DMS53 (cell line): ENCODE measurements around the gene TBC1D8.
"Not testable (repeated sequence)": the region's sequence is repeated elsewhere in the genome, so short reads cannot be mapped to it uniquely, and the experiment has no call there.

Experiments
- DNase-seq: peaks from one replicate; lab custom pipeline; 2025; lab: John Stamatoyannopoulos, UW

Gene TBC1D8

DNA sequence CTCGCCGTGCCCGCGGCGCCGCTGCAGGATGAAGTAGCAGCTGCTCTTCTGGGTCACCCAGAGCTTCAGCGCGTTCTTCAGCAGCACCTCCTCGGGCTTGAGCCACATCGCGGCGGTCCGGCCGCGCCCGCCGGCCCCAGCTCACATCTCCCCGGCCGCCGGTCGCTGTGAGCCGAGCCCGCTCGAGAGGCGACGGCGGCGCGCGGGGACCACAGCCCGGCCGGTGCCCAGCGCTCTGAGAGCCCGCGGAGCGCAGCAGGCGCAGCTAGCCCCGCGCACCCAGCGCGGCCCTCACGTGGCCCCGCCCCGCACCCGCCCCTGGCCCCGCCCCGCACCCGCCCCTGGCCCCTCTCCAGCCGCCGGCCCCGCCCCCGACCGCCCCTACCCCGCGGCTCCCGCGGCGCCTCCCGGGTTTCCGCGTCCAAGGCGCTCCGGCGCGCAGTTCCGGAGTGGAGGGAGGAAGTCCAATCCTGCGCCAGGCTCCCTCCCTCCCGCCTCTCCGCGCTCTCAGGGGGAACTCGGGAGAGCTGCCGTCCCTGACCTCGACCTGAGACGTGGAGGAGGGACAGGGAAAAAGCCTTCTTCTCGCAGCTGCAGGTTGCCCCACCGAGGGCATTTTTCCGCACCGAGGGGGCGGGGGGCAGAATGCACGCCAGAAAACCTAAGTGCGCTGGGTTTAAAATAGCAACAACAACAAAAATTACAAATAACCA is at the start of gene TBC1D8:
Gene TBC1D8, minus strand, starts transcription at position 237 of the 713 bp plus-strand sequence. Its CDS starts 129 bp downstream, at position 108.
- peak; percentile 98 for DNase-seq

DNA sequence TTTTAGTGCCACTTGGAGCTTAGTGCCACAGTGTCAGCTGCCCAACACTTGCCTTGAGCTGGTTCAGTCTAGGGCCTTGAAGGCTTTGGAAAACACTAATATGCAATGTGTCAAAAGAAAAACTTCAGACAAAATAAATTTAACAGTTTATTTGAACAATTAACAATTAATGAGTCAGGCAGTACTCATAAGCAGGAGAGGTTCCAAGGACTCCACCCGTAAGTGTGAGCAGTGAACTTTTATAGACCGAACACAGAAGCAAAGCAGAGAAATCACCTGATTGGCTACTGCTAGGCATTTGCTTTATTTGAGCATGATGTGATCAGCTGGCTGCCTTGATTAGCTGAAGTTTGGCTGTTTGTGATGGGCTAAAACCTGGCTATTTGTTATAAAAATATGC is 49.5 kb upstream of the TBC1D8 start:
- no peak for DNase-seq

DNA sequence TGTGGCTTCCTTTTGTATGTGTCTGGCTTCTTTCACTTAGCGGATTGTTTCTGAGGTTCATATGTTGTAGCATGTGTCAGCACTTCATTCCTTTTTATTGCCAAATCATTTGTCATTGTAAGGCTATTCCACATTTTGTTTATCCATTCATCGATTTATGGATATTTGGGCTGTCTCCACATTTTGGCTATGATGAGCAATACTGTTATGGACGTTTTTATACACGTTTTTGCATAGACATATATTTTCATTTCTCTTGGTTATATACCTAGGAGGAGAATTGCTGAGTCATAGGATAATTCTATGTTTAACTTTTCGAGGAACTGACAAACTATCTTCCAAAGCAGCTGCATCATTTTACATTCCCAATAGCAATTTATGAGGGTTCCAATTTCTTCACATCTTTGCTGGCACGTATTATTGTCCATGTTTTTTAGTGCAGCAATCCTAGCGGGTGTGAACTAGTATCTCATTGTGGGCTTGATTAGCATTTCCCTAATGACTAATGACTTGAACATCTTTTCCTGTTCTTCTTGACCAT is 48.1 kb upstream of the TBC1D8 start:
- no peak for DNase-seq

DNA sequence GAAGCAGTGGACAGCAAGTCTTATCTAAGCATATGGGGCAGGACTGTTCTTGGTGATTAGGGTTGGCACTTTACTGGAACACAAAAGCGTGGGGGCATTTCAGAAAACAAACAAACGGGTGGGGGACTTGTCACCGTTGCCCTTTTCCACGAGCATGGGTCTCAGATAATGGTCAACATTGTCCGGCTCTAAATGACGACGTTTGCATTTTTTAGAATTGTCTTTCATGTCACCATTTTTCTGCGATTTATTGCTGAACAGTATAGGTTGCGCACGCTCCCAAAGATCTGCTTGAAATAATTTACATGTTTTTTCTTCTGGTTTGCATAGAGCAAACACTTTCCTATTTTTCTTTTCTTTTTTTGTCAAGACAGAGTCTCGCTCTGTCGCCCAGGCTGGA is 46.6 kb upstream of the TBC1D8 start:
- no peak for DNase-seq

DNA sequence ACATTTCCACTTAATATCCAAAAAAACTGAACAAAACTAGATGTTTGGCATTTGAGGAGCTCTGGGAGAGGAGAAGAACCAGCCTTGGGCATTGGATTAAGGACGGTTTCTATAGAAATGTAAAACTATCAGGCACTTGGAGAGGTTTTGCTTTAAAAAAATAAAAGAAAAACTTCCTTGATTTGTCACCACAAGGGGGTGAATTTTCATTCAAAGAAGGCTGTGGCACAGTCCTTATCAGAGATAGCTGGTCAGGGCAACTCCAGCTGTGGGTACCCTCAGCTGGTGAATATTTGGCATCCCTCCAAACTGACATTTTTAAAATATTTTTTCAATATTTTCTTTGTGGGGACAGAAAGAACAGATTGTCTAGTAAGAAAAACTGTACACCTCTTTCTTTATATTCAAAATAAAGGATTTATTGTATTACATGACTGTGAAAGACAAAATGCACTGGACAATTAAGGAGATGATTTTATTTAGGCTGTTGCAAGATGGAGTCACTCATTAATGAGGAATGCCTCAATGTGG is 46.1 kb upstream of the TBC1D8 start:
- peak; percentile 52 for DNase-seq

DNA sequence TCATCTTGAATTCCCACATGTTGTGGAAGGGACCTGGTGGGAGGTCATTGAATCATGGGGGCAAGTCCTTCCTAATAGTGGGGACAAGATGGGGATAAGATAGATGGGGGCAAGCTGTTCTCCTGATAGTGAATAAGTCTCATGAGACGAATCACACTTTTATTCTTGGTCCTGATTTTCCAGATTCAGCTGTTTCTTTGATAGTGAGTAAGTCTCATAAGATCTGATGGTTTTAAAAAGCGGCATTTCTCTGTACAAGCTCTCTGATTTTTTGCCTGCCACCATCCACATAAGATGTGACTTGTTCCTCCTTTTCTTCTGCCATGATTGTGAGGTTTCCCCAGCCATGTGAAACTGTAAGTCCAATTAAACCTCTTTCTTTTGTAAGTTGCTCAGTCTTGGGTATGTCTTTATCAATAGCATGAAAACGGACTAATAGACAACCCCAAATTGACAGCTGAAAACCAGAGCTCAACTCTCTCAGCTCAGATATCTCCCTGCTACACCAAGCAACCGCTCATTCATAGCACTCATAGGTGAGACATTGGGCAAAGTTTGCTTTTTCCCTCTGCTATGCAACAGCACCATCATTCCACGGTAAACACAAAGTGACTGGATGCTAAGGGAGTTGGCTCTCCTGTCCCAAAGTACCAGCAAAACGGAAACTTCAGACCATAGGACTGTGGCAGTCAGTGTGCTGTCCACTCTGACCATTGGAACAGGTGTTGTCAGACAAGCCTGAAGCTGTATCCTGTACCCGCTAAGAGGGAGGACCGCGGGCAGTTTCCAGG is 44.9 kb upstream of the TBC1D8 start:
- peak; percentile 18 for DNase-seq

DNA sequence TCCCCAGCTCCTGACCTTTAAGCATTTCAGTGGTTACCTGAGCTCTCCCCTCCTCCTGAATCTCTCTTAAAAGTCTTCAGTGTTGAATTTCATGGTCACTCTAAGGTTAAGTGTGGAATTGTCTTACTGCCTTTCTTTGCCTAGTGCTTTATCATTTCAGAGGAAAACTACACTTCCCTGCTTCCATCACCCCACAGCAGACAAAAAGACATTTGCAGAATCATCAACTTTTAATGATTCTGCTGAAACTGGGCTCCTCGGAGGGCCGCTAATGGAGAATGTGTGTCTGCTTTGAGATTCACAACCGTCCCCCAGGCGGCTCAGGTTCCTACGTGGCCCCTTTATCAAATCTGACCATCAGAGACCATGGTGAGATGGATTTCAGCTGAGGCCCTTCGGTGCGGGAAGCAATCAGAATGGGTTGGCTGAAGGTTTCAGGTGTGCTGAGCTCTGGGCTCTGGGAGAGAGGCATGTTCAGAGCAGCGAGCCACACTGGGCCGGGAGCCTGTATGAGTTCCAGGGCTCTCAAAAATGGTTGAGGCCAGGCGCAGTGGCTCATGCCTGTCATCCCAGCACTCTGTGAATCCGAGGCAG is 41.9 kb upstream of the TBC1D8 start:
- DNase-seq, result no peak

DNA sequence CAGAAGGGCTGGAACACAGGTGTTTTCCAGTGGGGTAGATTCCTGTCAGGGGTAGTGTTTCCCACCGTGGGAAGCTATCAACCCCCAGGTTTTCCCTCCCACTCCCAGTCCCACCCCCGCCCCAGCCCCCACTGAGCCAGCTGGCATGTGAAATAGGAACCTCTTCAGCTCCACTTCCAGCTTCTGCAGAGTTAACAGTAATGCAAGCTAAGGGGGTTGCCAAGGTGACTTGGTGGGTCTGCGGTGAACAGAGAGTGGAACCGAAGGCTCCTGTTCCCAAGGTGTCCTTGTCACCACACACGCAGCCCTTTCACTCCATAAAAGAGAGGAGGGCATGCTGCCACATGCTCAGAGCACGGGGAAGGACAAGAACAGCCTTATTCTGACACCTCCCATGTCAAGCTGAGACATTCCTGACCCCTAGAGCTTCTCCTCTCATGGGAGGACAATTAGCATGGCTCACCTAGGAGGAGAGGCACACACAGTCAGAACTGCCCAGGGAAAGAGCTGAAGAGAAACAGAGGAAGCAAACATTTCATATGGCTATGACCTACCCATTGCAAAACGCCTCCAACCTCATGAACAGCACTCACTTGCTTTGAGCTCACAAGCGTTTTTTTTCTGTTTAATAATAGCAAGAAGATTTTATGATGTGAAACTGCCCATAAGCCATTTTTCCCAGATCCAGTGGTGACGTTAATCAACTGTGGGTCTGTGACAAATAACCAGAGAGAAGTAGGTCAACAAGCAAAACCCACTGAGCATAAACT is 39.8 kb upstream of the TBC1D8 start:
- no peak for DNase-seq

DNA sequence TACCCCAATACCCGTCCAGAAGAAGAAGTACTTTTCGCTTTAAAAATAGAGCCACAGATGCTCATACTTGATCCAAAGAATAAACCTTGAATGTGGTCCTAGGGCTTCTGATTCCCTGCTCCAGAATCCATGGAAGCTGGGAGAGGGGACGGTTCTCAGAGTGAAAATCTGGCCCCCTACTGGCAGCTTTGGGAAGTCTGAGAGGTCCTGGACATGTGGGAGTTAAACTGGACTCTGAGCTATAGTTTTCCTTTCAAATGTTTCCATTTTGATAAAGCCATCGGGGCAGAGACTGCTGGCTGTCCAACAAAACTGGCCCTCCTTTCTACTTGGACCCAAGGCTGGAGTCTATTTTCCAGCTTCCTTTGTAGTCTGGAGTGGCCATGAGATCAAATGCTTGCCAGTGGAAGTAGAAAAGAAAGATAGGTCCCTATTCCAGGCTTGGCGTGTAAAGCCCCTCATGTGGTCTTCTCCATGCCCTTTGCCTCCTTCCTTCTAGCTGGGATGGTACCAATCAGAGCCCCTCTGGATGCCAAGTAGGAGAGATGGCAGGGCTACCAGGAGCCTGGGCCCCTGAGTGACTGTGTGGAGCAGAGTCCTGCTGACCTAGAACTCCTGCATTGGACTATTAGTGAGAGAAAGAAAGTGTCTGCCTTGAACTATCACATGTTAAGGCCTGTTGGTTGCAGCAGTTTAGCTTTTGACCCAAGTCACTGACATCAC is 37.7 kb upstream of the TBC1D8 start:
- peak; percentile 77 for DNase-seq

DNA sequence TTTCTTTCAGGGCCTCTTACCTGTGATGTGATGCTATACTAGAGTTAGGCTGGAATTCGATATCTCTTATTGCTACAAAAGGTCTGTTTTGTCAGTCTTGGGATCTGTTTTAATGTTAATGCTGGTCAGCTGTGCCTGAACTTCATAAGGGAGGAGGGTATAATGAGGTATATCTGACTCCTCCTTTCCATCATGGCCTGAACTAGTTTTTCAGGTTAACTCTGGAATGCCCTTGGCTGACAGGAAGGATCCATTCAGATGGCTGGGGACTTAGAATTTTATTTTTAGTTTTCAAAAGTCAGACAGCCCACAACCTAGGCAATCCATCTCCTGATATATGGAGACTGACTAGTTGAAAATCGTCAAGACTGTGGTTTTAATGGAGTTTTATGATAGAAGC is 35.9 kb upstream of the TBC1D8 start:
- DNase-seq, result peak; percentile 20

DNA sequence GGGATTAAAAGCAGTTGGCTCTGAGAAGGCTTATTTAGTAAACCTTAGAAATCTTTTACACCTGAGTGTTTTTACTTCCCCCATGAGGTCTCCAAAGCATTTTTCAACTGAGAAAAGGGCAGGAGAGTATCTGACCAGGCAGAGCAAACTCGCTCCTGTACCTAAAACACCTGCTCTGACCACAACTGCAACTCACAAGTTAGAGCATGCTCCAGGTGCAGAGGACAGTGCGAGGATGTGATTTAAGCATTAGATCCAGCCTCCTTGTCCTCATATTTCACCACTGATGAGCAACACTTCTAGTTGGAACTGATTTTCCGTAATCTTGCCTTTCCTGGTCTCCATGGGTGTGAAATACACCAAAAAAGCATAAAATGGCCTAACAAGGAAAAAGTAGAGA is 34.5 kb upstream of the TBC1D8 start:
- DNase-seq, result no peak

DNA sequence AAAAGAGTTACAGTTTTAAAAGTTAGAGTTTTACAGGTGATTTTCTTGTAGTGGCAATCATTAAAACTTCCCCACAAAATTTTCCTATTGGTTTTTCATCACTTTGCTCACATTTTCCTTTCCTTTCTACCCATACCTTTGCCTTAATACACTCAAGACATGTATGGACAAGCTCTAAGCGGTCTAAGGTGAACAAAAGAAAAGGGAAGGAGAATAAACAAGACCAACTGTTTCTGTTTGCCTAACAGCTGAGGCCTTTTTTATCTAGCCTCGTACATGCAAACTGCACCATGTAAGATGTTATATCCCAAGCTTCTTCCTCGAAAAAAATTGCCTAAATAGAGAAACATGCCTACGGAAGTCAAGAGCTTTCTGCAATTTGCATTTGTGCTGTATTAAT is 33.9 kb upstream of the TBC1D8 start:
- DNase-seq, result peak; percentile 30

DNA sequence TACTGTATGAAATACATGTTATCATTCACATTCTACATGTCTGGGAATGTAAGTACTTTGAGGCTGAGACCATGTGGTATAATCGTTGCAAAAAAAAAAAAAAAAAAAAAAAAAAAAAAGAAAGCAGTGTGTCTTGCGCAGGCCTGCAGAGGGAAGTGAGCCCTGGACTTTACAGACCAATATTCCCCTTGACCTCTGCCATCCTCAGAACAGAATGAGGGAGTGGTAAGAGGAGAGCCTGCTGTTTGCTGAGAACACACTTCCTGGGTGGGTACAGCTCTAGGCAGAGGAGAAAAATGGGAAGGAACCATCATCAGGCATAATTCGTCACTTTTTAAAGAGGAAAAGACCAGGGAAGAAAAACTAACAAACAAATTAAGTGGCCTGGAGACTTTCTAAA is 28.8 kb upstream of the TBC1D8 start:
- DNase-seq, result no peak

DNA sequence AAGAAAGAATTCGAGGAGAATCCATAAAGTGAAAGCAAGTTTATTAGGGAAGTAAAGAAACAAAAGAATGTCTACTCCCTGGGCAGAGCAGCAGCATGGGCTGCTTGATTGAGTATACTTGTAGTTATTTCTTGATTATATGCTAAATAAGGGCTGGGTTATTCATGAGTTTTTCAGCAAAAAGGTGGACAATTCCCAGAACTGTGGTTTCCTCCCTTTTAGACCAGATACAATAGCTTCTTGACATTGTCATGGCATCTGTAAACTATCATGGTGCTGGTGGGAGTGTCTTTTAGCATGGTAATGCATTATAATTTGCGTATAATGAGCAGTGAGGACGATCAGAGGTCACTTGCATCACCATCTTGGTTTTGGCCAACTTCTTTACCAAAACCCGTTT is 25.6 kb upstream of the TBC1D8 start:
- DNase-seq, result no peak

DNA sequence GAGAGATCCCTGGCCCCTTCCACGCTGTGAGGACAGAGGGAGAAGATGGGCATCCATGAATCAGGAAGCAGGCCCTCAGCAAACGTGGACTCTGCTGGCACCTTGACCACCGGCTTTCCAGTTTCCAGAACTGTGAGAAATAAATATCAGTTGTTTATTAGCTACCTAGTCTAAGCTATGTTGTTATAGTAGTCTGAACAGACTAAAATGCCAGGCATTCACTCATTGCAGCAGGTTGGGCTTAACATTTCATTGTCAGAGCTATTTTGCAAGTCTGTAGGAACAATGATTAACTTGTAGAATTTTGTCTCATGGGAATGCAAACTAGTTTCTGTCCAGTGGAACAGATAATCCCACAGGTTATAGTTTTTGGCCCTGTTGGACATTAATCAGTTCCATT is 24.8 kb upstream of the TBC1D8 start:
- DNase-seq, result no peak

DNA sequence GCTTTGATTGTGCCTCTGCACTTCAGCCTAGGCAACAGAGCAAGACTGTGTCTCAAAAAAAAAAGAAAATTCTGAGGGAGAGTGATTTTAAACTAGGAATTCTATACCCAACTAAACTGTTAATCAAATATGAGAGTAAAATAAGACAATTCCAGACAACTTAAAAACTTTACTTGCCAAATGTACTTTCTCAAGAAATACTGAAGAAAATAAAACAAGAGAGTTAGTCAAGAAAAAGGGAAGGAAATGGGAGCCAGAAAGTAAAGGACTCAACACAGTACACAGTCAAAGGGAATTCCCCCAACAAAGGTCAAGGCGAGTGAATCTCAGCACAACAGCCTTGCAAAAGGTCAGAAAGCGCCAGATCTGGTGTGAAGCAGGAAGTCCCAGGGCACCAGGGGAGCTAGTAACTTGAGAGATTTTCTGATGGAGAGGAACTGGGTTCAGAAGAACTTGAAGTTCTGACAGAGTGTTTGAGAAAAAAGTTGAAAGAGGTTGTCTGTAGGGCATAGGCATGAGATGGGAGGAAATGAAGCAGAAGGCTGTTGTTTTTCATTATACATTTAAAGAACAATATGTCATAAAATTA is 22.6 kb upstream of the TBC1D8 start:
- peak; percentile 14 for DNase-seq

DNA sequence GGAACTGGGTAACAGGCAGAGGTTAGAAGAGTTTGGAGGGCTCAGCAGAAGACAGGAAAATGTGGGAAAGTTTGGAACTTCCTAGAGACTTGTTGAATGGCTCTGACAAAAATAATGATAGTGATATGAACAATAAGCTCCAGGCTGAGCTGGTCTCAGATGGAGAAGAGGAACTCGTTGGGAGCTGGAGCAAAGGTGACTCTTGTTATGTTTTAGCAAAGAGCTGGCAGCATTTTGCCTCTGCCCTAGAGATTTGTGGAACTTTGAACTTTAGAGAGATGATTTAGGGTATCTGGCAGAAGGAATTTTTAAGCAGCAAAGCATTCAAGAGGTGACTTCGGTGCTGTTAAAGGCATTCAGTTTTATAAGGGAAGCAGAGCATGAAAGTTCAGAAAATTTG is 18.6 kb upstream of the TBC1D8 start:
- not testable (repeated sequence) for DNase-seq

DNA sequence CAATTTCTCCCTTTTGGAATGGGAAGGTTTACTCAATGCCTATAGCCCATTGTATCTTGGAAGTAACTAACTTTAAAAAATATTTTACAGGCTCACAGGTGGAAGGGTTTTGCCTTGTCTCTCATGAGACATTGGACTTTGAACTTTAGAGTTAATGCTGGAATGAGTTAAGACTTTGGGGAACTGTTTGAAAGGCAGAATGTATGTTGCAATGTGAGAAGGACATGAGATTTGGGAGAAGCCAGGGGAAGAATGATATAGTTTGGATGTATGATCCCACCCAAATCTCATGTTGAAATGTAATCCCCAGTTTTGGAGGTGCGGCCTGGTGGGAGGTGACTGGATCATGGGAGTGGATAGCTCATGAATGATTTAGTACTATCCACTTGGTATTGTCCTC is 17.5 kb upstream of the TBC1D8 start:
- DNase-seq, result no peak

DNA sequence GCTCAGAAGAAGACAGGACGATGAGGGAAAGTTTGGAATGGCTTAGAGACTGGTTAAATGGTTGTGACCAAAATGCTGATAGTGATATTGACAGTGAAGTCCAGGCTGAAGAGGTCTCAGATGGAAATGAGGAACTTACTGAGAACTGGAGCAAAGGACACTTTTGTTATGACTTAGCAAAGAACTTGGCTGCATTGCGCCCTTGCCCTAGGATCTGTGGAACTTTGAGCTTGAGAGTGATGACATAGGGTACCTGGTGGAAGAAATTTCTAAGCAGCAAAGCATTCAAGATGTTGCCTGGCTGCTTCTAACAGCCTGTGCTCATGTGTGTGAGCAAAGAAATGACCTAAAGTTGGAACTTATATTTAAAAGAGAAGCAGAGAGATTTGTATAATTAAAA is 16.4 kb upstream of the TBC1D8 start:
- not testable (repeated sequence) for DNase-seq

DNA sequence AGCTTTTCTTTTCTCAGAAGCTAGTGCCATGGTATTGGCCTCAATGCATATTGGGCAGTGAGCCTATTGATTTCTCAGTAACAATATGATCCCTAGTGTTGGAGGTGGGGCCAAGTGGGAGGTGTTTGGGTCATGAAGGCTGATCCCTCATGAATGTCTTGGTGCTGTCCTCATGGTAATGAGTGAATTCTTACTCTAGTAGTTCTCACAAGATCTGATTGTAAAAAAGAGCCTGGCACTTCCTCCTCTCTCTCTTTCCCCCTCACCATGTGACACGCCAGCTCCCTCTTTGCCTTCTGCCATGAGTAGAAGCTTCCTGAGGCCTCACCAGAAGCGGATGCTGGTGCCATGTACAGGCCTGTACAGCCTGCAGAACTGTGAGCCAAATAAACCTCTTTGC is 12.8 kb upstream of the TBC1D8 start:
- DNase-seq, result no peak
